HUES6 (cell line): ENCODE results near the gene AGR3.

Experiments
- H3K27ac ChIP-seq: 2 replicates; pipeline ENCODE4 v1.7.0; 2013; ENCODE audit warnings: low read depth, mild to moderate bottlenecking, low read length, inconsistent platforms
- H3K27me3 ChIP-seq: 2 replicates; pipeline ENCODE4 v1.6.1; 2013; ENCODE audit warnings: low read length; ENCODE audit not compliant: control insufficient read depth, insufficient read depth
- H3K36me3 ChIP-seq: 2 replicates; pipeline ENCODE4 v1.6.1; 2013; ENCODE audit warnings: low read length; ENCODE audit not compliant: control insufficient read depth, insufficient read depth
- H3K4me1 ChIP-seq: 2 replicates; pipeline ENCODE4 v1.6.1; 2013; ENCODE audit warnings: low read length; ENCODE audit not compliant: control insufficient read depth, insufficient read depth
- H3K4me3 ChIP-seq: 2 replicates; pipeline ENCODE4 v1.5.1; 2013; ENCODE audit warnings: low read depth, low read length
- H3K9ac ChIP-seq: one replicate; pipeline ENCODE4 v1.6.1; 2013; ENCODE audit warnings: mild to moderate bottlenecking, low read length
- H3K9me3 ChIP-seq: 2 replicates; pipeline ENCODE4 v1.6.1; 2013; ENCODE audit warnings: low read depth, low read length; ENCODE audit not compliant: control insufficient read depth, insufficient read depth

AGR3 gene

DNA sequence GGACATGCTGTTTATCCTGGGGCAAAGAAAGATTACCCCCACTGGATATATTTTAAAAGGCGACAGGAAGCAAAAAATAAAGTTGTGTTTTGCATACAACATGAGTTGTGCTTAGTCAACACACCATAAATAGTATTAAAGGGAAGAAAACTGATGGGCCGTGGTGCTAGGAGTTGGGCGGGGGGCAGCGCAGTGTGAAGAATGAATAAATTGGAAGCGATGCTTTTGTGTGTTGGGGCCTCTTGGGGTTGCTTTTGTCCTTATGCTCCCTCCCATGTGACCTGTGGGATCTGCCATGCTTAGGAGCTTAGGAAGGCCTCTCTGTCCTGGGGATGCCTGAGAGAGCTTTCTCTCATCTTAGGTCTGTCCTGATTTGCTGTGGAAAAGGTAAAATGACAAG lies 35.0 kb upstream of the AGR3 start:
- Histone ChIP-seq H3K9ac (no peak overlapping the region), H3K27ac (no peak overlapping the region), H3K36me3 (no peaks in the 10 kb centered on the region), H3K9me3 (no peaks in the 10 kb centered on the region), H3K4me3 (no peak overlapping the region), H3K4me1 (peaks cover 14% of the 10 kb centered on the region), H3K27me3 (no peaks in the 10 kb centered on the region)

- Histone ChIP-seq H3K36me3 (no peaks in the 10 kb centered on the region), H3K27ac (no peak overlapping the region), H3K4me1 (peaks cover 14% of the 10 kb centered on the region)
Observed at GRCh38 chr7:16916105-16916639, 34.4 kb upstream of the AGR3 start.

GRCh38 chr7:16915405-16915804 lies 33.6 kb upstream of the AGR3 start:
- H3K27me3 ChIP-seq, result no peaks in the 10 kb centered on the region
- H3K27ac ChIP-seq, result no peak overlapping the region
- H3K9ac ChIP-seq, result no peak overlapping the region
- no peaks in the 10 kb centered on the region for H3K36me3 ChIP-seq
- H3K4me3 ChIP-seq, result no peak overlapping the region
- H3K9me3 ChIP-seq, result no peaks in the 10 kb centered on the region
- H3K4me1 ChIP-seq, result peaks cover 14% of the 10 kb centered on the region

More at GRCh38 chr7:16916105-16916639, 34.4 kb upstream of the AGR3 start:
- no peaks in the 10 kb centered on the region for H3K27me3 ChIP-seq
- H3K4me3 ChIP-seq, result no peak overlapping the region
- H3K9me3 ChIP-seq, result no peaks in the 10 kb centered on the region
- H3K9ac ChIP-seq, result no peak overlapping the region

- H3K36me3 ChIP-seq, result no peaks in the 10 kb centered on the region
- H3K27ac ChIP-seq, result no peak overlapping the region
- H3K9me3 ChIP-seq, result no peaks in the 10 kb centered on the region
- no peak overlapping the region for H3K9ac ChIP-seq
- no peaks in the 10 kb centered on the region for H3K27me3 ChIP-seq
- H3K4me1 ChIP-seq, result peaks cover 14% of the 10 kb centered on the region
- H3K4me3 ChIP-seq, result no peak overlapping the region
Observed at GRCh38 chr7:16914771-16915170, 33.0 kb upstream of the AGR3 start.

- Histone ChIP-seq H3K9ac (no peak overlapping the region), H3K27me3 (no peaks in the 10 kb centered on the region)
Observed at GRCh38 chr7:16913643-16914042, 31.9 kb upstream of the AGR3 start.

DNA sequence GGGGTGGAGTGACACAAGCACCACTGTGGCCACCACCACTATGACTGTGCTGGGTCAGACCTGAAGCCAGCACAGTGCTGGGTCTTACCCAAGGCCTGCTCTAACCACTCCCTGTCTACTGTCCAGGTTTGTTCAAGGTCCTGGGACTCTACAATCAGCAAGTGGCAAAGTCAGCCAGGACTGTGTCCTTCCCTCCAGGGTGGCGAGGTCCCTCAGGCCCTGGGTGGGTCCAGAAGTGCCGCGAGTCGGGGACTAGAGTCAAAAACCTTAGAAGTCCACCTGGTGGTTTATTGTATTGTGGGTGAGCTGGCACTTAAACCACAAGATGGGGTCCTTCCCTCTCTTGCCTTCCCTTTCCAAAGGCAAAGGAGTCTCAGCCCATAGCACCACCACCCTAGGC lies 30.8 kb upstream of the AGR3 start:
- Histone ChIP-seq H3K4me3 (no peak overlapping the region), H3K4me1 (peaks cover 14% of the 10 kb centered on the region), H3K27ac (no peak overlapping the region), H3K36me3 (no peaks in the 10 kb centered on the region), H3K9me3 (no peaks in the 10 kb centered on the region), H3K27me3 (no peaks in the 10 kb centered on the region), H3K9ac (no peak overlapping the region)

More at GRCh38 chr7:16913643-16914042, 31.9 kb upstream of the AGR3 start:
- Histone ChIP-seq H3K27ac (no peak overlapping the region), H3K4me1 (peaks cover 14% of the 10 kb centered on the region), H3K36me3 (no peaks in the 10 kb centered on the region), H3K9me3 (no peaks in the 10 kb centered on the region), H3K4me3 (no peak overlapping the region)

- H3K36me3 ChIP-seq, result no peaks in the 10 kb centered on the region
- H3K27me3 ChIP-seq, result no peaks in the 10 kb centered on the region
Observed at GRCh38 chr7:16908561-16908960, 26.8 kb upstream of the AGR3 start.

DNA sequence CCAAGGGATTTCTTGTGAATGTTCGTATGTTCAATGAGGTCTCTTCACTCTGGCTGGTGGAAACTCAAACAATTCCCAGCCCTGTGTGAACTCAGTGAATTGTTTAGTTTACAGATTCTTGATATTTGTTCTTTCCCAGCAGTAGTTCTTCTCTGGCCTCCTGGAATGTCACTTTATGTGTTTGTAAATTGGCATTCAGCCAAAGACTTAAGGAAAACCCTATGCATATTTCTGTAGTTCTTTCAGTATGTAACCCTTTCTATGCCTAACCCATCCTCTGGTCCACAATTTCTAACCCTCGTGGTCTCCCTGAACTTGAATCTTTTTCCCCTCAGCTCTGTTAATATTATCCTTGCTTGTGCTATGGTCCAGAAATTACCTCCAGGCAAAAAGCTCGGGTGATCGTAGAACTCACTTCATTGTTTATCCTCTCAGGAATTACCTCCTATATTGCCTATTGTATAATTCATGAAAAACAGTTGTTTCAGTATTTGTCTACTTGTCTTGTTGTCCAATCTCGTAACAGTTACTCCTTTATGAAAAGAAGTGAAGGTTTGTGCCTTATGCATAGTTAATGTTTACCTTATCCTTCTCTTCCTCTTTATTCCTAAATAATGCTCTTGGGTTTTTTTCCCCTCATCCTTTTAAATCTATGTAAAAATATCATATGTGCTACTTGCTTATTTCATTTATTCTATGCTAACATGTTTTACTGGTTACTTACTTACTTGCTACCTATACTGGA lies 23.7 kb upstream of the AGR3 start:
- Histone ChIP-seq H3K9me3 (no peaks in the 10 kb centered on the region), H3K4me1 (peaks cover 7% of the 10 kb centered on the region), H3K9ac (no peak overlapping the region), H3K27me3 (no peaks in the 10 kb centered on the region), H3K36me3 (no peaks in the 10 kb centered on the region), H3K27ac (no peak overlapping the region), H3K4me3 (no peak overlapping the region)

More at GRCh38 chr7:16908561-16908960, 26.8 kb upstream of the AGR3 start:
- Histone ChIP-seq H3K27ac (no peak overlapping the region), H3K4me3 (no peak overlapping the region), H3K9ac (no peak overlapping the region), H3K4me1 (peaks cover 9% of the 10 kb centered on the region), H3K9me3 (no peaks in the 10 kb centered on the region)

GRCh38 chr7:16904076-16904475 lies 22.3 kb upstream of the AGR3 start:
- H3K4me1 ChIP-seq, result peaks cover 7% of the 10 kb centered on the region

GRCh38 chr7:16900209-16900768 lies 18.5 kb upstream of the AGR3 start:
- H3K4me3 ChIP-seq, result no peak overlapping the region
- H3K36me3 ChIP-seq, result no peaks in the 10 kb centered on the region
- H3K27ac ChIP-seq, result no peak overlapping the region
- H3K9me3 ChIP-seq, result peaks cover 7% of the 10 kb centered on the region; the same call in 1 of the 2 replicates
- no peaks in the 10 kb centered on the region for H3K27me3 ChIP-seq
- H3K4me1 ChIP-seq, result 0 out of 2 replicates have a peak, but pooled peaks cover 3% of the 10 kb centered on the region
- H3K9ac ChIP-seq, result no peak overlapping the region

More at GRCh38 chr7:16904076-16904475, 22.3 kb upstream of the AGR3 start:
- H3K27me3 ChIP-seq, result no peaks in the 10 kb centered on the region
- no peak overlapping the region for H3K9ac ChIP-seq
- no peak overlapping the region for H3K4me3 ChIP-seq
- no peak overlapping the region for H3K27ac ChIP-seq
- no peaks in the 10 kb centered on the region for H3K36me3 ChIP-seq
- 0 out of 2 replicates have a peak, but pooled peaks cover 3% of the 10 kb centered on the region for H3K9me3 ChIP-seq
